HG03175 (cell line): ENCODE data around the gene FAF1.
"Not testable (repeated sequence)": the region's sequence is repeated elsewhere in the genome, so short reads cannot be mapped to it uniquely, and the experiment has no call there.

Experiments used
- ATAC-seq: cut with Tn5 transposase; IDR thresholded peaks from one replicate; pipeline ENCODE4 v1.9.1; 2021; ENCODE audit warnings: mild to moderate bottlenecking, moderate library complexity; ENCODE audit not compliant: unreplicated experiment

Gene FAF1

DNA sequence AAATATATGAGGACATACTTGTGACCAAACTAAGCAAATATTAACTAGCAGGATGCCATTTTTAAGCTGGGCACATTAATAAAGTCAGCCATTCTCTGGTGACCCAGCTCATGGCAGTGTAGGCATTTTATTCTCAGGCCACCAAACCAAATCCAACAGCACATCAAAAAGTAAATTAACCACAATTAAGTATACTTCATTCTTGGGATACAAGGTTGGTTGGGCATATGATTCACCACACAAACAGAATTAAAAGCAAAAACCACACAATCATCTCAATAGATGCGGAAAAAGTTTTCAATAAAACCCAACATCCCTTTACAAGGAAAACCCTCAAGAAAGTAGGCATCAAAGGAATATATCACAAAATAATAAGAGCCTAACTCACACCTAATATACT lies 101.3 kb downstream of the FAF1 start:
- no peak for ATAC-seq

DNA sequence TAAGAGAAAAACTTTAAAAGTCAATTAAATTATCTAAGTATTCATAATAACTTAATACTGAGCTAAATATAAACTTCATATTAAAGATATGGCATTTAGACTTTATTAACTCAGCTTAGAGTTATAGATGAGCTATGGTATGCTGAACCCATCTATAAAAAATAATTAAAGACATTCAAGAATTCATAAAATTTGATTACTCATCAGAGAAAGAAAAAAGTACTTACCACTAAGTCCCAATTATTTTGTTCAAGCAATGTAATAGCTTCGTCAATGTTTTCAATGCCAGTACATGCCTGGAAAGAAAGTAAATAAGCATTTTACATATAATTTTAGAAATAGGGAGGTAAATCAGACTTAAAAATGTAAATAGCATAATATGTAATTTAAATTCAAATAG lies 102.4 kb downstream of the FAF1 start:
- no peak for ATAC-seq

DNA sequence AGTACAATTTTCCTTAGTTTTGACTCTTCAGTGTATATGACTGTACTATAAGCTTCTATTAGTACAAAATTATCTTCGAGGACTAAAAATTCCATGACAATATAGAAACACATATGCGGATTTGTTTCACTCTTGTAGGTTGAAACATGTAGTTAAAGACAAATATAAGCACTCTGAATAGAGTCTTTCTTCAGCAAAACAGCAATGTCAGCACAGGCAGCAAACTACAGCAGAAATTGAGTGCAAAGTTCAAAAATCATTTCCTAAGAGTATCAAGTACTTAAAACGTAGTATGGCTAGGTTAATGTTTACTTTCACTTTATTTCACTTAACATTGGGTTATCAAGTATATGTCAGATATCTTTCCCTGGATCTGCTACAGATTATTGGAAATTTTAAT lies 106.7 kb downstream of the FAF1 start:
- no peak for ATAC-seq

DNA sequence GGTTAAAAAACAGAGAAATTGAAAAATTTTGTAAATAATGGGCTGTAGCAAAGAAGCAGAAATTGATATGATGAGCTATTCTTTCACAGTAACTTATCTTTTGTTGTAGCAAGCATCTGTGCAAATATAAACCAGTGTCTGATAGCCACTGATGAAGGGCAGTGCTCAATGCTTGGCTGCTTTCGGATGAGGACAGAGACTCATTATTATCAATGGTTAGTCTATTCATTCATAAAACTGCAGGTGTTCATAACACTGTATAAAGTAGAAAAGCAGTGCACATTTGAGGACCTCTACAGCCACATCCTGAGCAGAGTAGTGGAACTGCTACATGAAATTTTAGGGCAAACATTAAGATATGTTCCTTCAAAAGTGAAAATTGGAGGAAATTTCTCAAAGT lies 107.2 kb downstream of the FAF1 start:
- no peak for ATAC-seq

DNA sequence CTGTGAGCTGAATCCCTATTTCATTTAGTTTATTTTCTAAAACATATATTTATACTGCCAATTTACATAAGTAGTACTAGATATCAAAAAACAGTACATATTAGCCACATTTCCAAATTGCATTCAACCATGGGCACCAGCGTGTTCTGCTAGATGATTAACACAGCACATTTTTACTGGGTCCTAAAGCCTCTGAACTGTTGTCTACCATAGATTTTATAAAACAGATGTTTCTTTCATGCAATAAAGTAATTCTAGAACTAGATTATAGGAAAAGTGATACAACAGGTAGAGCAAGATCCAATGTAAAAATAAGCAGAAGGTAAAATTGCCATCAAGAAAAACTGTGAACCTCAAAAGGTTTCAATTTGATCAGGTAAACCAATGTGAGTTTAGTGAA lies 108.6 kb downstream of the FAF1 start:
- ATAC-seq = no peak

DNA sequence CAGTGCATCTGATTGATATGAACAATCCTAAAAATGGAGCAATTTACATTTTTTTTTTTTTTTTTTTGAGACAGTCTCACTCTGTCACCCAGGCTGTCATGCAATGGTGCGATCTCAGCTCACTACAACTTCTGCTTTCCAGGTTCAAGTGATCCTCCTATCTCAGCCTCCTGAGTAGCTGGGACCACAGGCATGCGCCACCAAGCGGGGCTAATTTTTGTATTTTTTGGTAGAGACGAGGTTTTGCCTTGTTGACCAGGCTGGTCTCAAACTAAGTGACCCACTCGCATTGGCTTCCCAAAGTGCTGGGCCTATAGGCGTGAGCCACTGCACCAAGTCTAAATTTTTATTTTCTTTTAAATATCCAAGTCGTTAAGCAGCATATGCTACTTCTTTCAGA lies 109.0 kb downstream of the FAF1 start:
- ATAC-seq = no peak

DNA sequence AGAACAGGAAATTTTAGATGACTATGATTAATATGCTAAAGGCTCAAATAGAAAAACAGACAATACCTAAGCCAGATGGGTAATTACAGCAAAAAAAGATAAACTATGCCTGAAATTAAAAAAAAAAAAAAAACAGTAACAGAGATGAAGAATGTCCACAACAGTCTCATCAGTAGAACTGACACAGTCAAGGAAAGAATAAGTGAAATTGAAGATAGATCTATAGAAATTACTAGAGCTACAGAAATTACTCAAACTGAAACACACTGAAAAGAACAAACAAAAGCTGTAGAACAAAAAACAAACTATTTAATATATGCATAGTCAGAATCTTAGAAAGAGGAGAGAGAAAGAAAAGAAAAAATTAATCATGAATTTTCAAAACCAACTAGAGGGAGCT lies 112.8 kb downstream of the FAF1 start:
- no peak for ATAC-seq

DNA sequence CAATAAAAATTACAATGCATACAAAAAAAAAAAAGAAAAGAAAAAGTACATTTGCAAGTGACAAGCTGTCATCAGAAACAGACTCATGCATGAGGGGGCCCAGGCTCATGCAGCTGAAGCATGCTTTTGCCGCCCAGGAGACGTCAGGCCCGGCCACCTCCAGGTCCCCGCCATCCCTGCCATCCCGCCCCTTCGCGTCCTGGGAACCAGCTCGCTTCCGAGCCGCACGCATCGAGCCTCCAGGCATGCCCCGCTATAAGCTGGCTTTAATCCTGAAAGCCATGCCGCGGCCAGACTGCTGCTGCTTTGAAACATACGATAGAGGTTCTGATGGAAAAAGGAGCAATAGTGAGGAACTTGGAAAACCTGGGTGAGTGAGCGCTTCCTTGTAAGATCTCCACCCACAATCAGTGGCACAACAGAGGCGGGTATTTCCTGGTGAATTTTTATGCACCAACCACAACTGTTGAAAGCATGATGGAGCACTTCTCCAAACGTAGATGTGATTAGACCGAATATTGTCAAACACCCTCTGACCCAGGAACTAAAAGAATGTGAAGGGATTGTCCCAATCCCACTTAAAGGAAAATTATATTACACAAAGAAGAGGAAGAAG lies 113.7 kb downstream of the FAF1 start:
- ATAC-seq = no peak

DNA sequence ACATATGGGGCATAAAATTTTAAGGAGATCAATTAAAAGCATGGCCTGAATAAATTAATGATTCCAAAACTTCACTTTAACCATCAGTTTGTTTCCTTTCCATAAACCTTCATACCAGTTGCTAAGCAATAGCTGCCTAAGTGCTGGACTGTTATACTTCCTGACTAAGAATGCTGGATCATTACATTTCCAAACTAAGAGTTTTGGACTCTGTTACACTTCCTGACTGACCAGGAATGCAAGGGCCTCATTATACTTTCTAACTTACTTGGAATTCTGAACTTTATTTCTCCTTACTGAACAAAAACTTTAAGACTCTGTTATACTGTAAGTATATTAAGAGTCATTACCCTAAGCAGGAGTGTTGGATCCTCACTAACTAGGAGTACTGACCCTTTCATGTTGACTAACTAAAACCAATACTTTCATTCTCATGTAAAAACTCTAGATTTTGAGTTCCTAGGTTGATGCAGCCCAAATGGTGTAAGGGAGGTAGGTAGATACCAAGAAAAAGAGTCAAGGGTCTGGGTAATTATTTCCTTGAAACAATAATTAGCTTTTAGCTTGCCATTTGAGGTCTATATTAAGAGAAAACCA lies 118.2 kb downstream of the FAF1 start:
- no peak for ATAC-seq

DNA sequence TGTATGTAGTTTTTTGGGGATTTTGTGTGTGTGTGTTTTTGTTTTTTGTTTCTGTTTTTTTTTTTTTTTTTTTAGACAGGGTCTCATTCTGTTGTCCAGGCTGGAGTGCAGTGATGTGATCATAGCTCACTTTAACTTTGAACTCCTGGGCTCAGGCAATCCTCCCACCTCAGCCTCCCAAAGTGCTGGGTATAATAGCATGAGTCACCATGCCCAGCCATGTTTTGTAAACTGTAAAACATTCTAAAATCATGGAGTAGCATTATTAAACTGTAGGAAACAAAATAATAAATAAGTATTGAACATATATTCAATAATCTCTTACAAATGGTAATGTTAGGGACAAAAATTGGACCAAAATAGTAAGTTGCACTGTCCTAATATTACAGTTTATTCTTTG lies 124.0 kb downstream of the FAF1 start:
- ATAC-seq = no peak

DNA sequence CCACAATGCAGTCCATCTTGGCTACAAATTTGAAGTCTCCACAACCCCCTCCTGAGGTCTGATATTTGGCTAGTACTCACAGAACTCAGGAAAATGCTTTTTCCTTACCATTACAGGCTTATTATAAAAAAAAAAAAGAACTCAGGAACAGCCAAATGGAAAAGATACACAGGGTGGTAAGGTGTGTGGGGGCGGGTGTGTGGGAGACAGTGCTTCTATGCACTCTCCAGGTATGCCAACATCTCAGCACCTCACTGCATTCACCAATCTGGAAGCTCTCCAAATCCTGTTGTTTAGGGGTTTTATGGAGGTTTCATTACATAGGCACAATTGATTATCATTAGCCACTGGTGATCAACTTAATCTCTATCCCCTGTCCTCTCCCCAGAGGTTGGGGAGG lies 126.9 kb downstream of the FAF1 start:
- ATAC-seq = no peak

DNA sequence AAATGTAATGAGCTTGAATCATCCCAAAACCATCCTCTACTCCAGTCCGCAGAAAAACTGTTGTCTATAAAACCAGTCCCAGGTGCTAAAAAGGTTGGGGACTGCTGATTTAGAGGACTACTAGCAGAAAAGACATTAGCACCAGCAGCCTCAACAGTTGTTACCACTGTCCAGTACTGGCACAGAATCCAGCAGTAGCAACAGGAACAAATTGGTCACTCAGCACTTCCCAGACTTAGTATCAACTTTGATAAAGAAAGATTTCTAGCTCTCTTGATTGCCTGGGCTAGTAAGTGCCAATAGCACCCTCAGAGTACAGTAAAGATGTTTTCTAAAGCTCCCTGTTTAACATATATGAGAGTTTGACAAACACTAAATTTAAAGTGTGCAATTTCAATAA lies 127.9 kb downstream of the FAF1 start:
- ATAC-seq = no peak

DNA sequence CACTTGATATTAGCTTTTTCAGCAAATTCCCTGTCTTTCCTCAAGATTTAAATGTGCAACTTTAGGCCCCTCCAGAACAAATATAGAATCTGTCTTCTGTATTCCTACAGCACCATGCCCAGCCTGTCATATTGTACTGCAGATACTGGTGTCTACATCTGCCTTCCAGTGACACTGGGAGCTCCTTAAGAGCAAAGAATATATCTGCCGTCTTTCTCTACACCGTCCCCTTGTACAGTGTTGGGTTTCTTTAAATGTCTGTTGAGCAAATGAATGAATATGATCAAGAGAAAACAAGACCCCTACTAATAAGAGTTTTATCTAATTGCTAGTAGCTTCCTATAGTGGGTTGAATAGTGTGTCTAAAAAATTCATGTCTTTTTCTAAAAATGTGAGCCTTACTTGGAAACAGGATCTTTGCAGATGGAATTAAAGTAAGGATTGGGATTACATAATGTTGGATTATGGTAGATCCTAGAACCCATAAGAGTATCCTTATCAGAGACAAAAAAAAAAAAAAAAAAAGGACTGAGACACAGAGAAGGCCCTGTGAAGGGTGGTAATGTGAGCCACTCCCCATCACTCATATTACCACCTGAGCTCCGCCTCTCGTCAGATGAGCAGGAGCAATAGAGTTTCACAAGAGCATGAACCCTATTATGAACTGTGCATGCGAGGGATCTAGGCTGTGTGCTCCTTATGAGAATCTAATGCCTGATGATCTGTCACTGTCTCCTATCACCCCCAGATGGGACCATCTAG lies 128.6 kb downstream of the FAF1 start:
- no peak for ATAC-seq

DNA sequence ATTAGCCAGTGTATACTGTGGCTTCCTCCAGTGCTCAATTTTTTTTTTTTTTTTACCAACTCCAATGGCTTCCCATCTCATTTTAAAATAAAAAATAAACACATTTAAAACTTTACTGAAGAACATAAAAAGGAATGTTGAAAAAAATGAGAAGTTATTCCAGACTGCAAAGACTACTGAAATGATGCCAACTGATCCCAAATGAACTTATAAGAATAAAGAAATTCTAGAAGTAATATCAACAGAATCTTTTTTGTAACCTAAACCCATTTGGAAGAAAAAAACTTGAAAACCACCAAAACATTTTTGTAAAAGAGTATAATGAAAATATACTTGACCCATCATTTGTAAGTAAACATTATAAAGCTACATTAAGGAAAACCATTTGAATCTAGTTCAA lies 129.4 kb downstream of the FAF1 start:
- no peak for ATAC-seq

DNA sequence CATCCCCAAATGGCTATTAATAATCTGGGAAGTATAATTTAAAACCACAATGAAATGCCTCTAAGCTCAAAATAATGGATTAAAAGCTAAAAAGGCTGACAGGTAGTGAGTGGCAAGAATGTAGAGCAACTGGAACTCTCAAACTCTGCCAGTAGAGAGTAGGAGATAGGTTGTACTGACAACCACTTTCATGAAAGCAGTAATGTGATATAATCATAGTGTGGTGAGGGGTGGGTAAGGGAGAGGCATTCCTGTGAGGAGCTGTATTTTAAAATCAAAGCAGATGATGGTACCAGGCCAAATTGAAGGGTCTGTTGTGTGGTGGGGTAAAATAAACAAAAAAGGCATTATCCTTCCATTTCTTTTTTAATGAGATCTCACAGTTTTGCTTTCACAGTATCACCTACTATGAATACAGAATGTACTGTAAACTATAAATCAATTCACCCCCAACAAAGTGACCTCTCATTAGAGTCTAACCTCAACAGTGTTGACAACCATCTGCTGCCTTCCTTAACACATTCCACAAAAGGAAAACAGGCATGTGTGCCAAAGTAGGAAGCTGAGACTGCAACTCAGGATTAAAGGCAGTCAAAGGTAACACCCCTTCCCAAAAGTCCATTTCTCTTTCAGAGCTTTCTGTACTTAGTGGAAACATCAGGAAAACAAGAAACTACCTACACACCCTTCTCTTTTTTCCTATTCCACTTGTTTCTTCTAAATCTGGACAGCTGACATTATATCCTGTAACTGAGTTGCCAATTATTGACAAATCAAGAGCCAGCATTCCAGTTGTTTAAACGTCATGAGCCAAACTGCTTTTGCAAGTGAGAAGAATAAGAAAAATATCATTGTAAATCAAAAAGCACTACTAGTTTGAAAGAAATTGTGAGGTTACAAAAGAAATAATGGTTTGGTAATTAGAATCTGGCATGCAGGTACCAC lies 130.8 kb downstream of the FAF1 start:
- ATAC-seq = no peak

DNA sequence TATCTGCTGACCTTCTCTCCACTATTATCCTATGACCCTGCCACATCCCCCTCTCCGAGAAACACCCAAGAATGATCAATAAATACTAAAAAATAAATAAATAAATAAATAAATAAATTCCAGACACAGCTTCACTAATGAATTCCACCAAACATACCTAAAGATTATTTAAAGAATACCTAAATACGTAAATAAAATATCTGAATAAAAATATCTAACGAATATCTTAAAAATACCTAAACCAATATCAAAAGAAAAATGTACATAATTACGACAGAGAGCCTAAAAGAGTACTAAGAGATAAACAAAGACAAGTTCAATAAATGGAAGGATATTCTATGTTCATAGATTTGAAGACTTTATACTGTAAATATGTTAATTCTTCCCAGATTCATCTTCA lies 132.5 kb downstream of the FAF1 start:
- no peak for ATAC-seq

DNA sequence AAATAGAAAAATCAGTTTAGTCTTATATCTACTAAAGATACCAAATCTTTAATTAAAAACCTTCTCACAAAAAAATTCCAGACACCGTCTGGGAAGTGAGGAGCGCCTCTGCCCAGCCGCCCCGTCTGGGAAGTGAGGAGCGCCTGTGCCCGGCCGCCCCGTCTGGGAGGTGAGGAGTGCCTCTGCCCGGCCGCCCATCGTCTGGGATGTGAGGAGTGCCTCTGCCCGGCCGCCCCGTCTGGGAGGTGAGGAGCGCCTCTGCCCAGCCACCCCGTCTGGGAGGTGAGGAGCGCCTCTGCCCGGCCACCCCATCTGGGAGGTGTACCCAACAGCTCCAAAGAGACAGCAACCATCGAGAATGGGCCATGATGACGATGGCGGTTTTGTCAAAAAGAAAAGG lies 133.3 kb downstream of the FAF1 start:
- not testable (repeated sequence) for ATAC-seq

DNA sequence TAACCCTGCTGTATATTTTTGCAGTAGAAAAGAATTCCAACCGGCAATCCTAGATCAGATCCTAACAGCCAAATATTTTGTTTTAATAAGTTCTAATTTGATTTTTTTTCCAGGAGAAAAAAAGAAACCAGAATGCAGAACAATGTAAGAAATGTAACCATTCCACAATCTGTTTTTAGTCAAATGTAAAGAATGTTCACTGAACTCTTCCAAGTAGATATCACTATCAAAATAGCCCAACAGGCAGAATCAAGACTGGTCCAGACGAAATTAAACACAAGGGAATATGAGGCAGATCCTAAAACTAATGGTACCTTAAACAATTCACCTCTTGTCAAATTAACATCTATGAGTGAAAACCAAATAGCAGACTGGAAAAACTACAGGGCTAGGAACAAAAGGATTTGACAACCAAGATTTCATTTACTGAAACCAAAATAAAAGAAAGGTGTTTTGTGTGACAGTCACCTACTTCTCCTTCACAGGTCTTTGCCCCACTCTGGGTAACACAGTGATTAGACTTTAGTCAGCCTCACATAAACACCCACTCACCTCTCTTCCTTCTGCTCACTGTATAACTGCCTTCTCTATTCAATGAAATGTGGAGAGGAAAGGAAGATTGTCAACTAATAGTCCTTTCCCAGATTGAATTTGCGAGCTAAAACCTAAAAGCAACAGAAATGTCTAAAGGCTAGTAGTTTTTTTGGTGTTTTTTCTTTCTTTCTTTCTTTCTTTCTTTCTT lies 137.9 kb downstream of the FAF1 start:
- ATAC-seq = no peak

DNA sequence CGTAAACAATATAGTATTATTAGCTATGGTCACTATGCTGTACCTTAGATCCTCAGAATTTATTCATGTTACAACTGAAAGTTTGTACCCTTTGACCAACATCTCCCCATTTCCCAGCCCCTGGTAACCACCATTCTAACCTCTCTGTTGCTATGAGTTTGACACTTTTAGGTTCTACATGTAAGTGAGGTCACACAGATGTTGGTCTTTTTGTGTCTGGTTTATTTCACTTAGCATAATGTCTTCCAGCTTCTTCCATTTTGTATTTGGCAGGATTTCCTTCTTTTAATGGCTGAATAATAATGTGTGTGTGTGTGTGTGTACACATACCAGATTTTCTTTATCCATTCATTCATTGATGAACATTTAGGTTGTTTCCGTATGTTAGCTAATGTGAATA lies 139.5 kb downstream of the FAF1 start:
- no peak for ATAC-seq

DNA sequence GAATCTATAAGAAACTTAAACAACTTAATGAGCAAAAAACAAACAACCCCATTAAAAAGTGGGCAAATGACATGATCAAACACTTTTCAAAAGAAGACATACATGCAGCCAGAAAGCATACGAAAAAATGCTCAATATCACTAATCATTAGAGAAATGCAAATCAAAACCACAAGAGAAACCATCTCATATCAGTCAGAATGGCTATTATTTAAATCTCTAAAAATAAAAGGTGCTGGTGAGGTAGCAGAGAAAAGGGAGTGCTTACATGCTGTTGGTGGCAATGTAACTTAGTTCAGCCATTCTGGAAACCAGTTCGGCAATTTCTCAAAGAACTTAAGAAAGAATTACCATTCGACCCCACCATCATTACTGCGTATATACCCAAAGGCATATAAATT lies 147.7 kb downstream of the FAF1 start:
- peak; percentile 58 for ATAC-seq

DNA sequence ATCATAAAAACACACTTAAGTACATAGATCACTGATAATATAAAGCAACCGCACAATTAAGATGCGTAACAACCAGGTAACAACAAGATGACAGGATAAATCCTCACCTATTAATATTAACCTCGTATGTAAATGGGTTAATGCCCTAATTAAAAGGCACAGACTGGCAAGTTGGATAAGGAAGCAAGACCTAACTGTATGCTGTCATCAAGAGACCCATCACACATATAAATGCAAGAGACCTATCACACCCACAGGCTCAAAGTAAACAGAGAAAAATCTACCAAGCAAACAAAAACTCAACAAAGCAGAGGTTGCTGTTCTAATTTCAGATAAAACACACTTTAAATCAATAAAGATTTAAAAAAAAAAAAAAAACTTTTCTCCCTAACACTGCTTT lies 151.8 kb downstream of the FAF1 start:
- ATAC-seq = no peak
